SU-DHL-6 (cell line): ENCODE results near the gene MYORG.
"Not testable (repeated sequence)": the region's sequence is repeated elsewhere in the genome, so short reads cannot be mapped to it uniquely, and the experiment has no call there.

Experiments used
- EZH2phosphoT487 ChIP-seq: fragments of 200-600 bp; sonication (generic), shearing (Covaris generic); conservative IDR thresholded peaks from 2 replicates; pipeline ENCODE4 v1.6.1; 2018; ENCODE audit warnings: mild to moderate bottlenecking, antibody characterized with exemption, low read length, moderate library complexity, mixed read lengths
- TF ChIP-seq, protein P1 (sequence below): fragments of 200-600 bp; sonication (generic); IDR thresholded peaks from one replicate; pipeline ENCODE4 v1.5.1; 2017; ENCODE audit warnings: antibody characterized with exemption, mild to moderate bottlenecking, low read length, moderate library complexity; ENCODE audit not compliant: insufficient read depth, poor library complexity, severe bottlenecking

DNA sequence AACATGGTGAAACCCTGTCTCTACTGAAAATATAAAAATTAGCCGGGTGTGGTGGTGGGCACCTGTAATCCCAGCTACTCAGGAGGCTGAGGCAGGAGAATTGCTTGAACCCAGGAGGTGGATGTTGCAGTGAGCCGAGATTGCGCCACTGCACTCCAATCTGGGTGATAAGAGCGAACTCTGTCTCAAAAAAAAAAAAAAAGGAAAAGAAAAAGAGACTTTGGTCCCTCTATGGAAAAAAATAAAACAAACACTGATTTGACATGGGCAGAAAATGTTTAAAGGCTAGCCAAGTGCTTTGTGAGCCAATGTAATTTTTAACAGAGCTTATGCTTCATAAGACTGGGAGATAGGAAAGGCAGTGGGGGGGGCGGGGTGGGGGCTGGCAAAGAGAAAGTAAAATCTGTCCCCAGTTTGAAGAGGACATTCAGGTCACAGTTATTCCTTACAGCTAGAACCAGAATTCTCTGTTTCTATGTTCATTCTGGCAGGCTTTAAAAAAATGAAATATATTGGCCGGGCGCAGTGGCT is 24.5 kb downstream of the MYORG start:
- TF ChIP-seq, protein P1, sequence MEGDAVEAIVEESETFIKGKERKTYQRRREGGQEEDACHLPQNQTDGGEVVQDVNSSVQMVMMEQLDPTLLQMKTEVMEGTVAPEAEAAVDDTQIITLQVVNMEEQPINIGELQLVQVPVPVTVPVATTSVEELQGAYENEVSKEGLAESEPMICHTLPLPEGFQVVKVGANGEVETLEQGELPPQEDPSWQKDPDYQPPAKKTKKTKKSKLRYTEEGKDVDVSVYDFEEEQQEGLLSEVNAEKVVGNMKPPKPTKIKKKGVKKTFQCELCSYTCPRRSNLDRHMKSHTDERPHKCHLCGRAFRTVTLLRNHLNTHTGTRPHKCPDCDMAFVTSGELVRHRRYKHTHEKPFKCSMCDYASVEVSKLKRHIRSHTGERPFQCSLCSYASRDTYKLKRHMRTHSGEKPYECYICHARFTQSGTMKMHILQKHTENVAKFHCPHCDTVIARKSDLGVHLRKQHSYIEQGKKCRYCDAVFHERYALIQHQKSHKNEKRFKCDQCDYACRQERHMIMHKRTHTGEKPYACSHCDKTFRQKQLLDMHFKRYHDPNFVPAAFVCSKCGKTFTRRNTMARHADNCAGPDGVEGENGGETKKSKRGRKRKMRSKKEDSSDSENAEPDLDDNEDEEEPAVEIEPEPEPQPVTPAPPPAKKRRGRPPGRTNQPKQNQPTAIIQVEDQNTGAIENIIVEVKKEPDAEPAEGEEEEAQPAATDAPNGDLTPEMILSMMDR: not testable (repeated sequence)
- TF ChIP-seq EZH2phosphoT487: not testable (repeated sequence)
